DND-41 (cell line): Measurements from ENCODE around the gene GNG13.

ENCODE experiments used
- ATAC-seq: fragments of 200-7000 bp; cut with Tn5 transposase; 3 replicates; pipeline ENCODE4 v1.9.1; 2021; ENCODE audit warnings: low read depth; ENCODE audit not compliant: insufficient read depth
- DNase-seq: peaks from one replicate; pipeline ENCODE4 v3.0.0-alpha.2; 2020
- H2AFZ ChIP-seq: 2 replicates; pipeline ENCODE4 v1.6.0; 2012; ENCODE audit warnings: low read depth, low read length
- H3K27ac ChIP-seq: 2 replicates; pipeline ENCODE4 v1.5.1; 2012; ENCODE audit warnings: low read length, inconsistent platforms
- H3K27me3 ChIP-seq: fragments of 200-600 bp; sonication (generic); 2 replicates; pipeline ENCODE4 v1.6.0; 2012; ENCODE audit warnings: low read length, mild to moderate bottlenecking, inconsistent platforms; ENCODE audit not compliant: insufficient read depth, poor library complexity
- H3K36me3 ChIP-seq: 2 replicates; pipeline ENCODE4 v1.5.1; 2012; ENCODE audit warnings: low read length, inconsistent platforms; ENCODE audit not compliant: insufficient read depth
- H3K4me1 ChIP-seq: 2 replicates; pipeline ENCODE4 v1.5.1; 2012; ENCODE audit warnings: mild to moderate bottlenecking, low read length; ENCODE audit not compliant: insufficient read depth
- H3K4me2 ChIP-seq: 2 replicates; pipeline ENCODE4 v1.6.0; 2012; ENCODE audit warnings: mild to moderate bottlenecking, moderate library complexity, low read length, inconsistent platforms; ENCODE audit not compliant: insufficient read depth
- H3K4me3 ChIP-seq, 2 experiments: fragments of 200-600 bp in 1 of 2; shearing (Covaris generic) in 1 of 2; 2 replicates each; pipeline ENCODE4 v1.5.1; 2012 to 2016; ENCODE audit warnings: inconsistent platforms in 2 of 2, low read length in 2 of 2, mild to moderate bottlenecking in 2 of 2, low read depth in 1 of 2, moderate library complexity in 1 of 2
- H3K79me2 ChIP-seq: 2 replicates; pipeline ENCODE4 v1.6.0; 2012; ENCODE audit warnings: low read length, inconsistent platforms; ENCODE audit not compliant: insufficient read depth
- H3K9ac ChIP-seq: 2 replicates; pipeline ENCODE4 v1.6.0; 2012; ENCODE audit warnings: low read depth, mild to moderate bottlenecking, inconsistent platforms, low read length, moderate library complexity
- H3K9me3 ChIP-seq: 2 replicates; pipeline ENCODE4 v1.5.1; 2012; ENCODE audit warnings: low read length, moderate library complexity, mild to moderate bottlenecking, inconsistent platforms; ENCODE audit not compliant: insufficient read depth, severe bottlenecking
- H4K20me1 ChIP-seq: 2 replicates; pipeline ENCODE4 v1.6.0; 2012; ENCODE audit warnings: low read length; ENCODE audit not compliant: insufficient read depth
- CTCF ChIP-seq: IDR thresholded peaks from 2 replicates; pipeline ENCODE4 v1.5.1; 2012; ENCODE audit warnings: borderline replicate concordance, low read length, moderate library complexity, mild to moderate bottlenecking; ENCODE audit not compliant: poor library complexity, severe bottlenecking; ENCODE audit errors: extremely low read depth
- EZH2 ChIP-seq: IDR thresholded peaks from 3 replicates; pipeline ENCODE4 v1.6.1; 2012; ENCODE audit warnings: borderline replicate concordance, low read depth, mild to moderate bottlenecking, moderate library complexity, low read length, inconsistent platforms; ENCODE audit not compliant: severe bottlenecking

GNG13 gene

GRCh38 chr16:796296-797119, 4.0 kb downstream of the GNG13 start:
- no peak overlapping the region for H2AFZ ChIP-seq
- H4K20me1 ChIP-seq = peaks cover 58% of the 10 kb centered on the region
- no peak overlapping the region for H3K9ac ChIP-seq
- DNase-seq (no peak), ATAC-seq (no peak)
- no peak overlapping the region for H3K4me3 ChIP-seq
- no peaks in the 10 kb centered on the region for H3K27me3 ChIP-seq
- TF ChIP-seq EZH2 (no peak), CTCF (no peak)
- no peaks in the 10 kb centered on the region for H3K4me1 ChIP-seq
- no peaks in the 10 kb centered on the region for H3K9me3 ChIP-seq
- no peak overlapping the region for H3K27ac ChIP-seq
- H3K4me2 ChIP-seq = no peak overlapping the region
- peaks cover 2% of the 10 kb centered on the region; the same call in 1 of the 2 replicates for H3K79me2 ChIP-seq
- peaks cover 59% of the 10 kb centered on the region for H3K36me3 ChIP-seq

- Histone ChIP-seq H4K20me1 (peaks cover 59% of the 10 kb centered on the region), H3K4me3 (no peak overlapping the region), H3K9ac (no peak overlapping the region), H3K79me2 (peaks cover 10% of the 10 kb centered on the region), H3K9me3 (no peaks in the 10 kb centered on the region), H3K4me1 (peaks cover 5% of the 10 kb centered on the region; the same call in 1 of the 2 replicates), H2AFZ (no peak overlapping the region), H3K4me2 (no peak overlapping the region), H3K27ac (no peak overlapping the region), H3K27me3 (no peaks in the 10 kb centered on the region), H3K36me3 (peaks cover 67% of the 10 kb centered on the region)
- no peak for ATAC-seq
- TF ChIP-seq EZH2 = no peak
- DNase-seq = no peak
Observed at GRCh38 chr16:795580-796229, 4.8 kb downstream of the GNG13 start.

GRCh38 chr16:794853-795466, 5.6 kb downstream of the GNG13 start:
- peaks cover 66% of the 10 kb centered on the region for H4K20me1 ChIP-seq
- no peak overlapping the region for H3K4me3 ChIP-seq
- TF ChIP-seq CTCF = no peak
- no peak for TF ChIP-seq EZH2
- DNase-seq = no peak
- no peak overlapping the region for H3K27ac ChIP-seq
- no peak overlapping the region for H2AFZ ChIP-seq
- no peak for ATAC-seq
- peaks cover 12% of the 10 kb centered on the region for H3K4me1 ChIP-seq
- H3K79me2 ChIP-seq = peaks cover 17% of the 10 kb centered on the region
- H3K27me3 ChIP-seq = no peaks in the 10 kb centered on the region
- no peak overlapping the region for H3K4me2 ChIP-seq
- H3K36me3 ChIP-seq = peaks cover 75% of the 10 kb centered on the region
- no peak overlapping the region for H3K9ac ChIP-seq
- H3K9me3 ChIP-seq = no peaks in the 10 kb centered on the region
